Naive thymus-derived CD4-positive, alpha-beta T cell (primary cell): ENCODE results near the gene SEL1L. TPM values are rescaled to one million over a fixed set of nuclear protein-coding genes. Genes with fewer than 3 reads are reported as not detected.
A peak's percentile ranks its signal among the peaks of the same experiment; 100 is the strongest.
"Not testable (repeated sequence)": the region's sequence is repeated elsewhere in the genome, so short reads cannot be mapped to it uniquely, and the experiment has no call there.

Source experiments
- ATAC-seq: fragments of 150-1000 bp; cut with Tn5 transposase; 2 replicates; pipeline ENCODE4 v1.10.0; 2021; ENCODE audit warnings: mild to moderate bottlenecking, moderate library complexity
- CTCF ChIA-PET: fragments of 350-600 bp; sonication (Branson Sonifier 250); formaldehyde crosslinking; loops from one replicate; lab custom pipeline; 2021; ENCODE audit warnings: antibody characterized with exemption; lab: Charles Lee
- POLR2A ChIA-PET: fragments of 350-600 bp; sonication (Branson Sonifier 250); formaldehyde crosslinking; loops from one replicate; lab custom pipeline; 2021; ENCODE audit warnings: antibody characterized with exemption, inconsistent platforms; lab: Charles Lee
- DNase-seq, 9 donors: peaks; one replicate each; pipeline versions ENCODE4 v3.0.0 to v3.0.0-alpha.2; 2020 to 2022; ENCODE audit warnings: mixed read lengths in 1 of 9
- H3K27ac ChIP-seq: one replicate; pipeline ENCODE4 v1.7.0; 2013; ENCODE audit warnings: mild to moderate bottlenecking, low read depth, low read length, moderate library complexity
- H3K27me3 ChIP-seq, 2 donors: one replicate each; pipeline ENCODE4 v1.7.0; 2013; ENCODE audit warnings: low read length in 2 of 2, mild to moderate bottlenecking in 2 of 2, moderate library complexity in 2 of 2; ENCODE audit not compliant: control insufficient read depth in 2 of 2, insufficient read depth in 2 of 2
- H3K36me3 ChIP-seq, 3 experiments: 1 replicate in 2 of 3; 2 replicates in 1 of 3; pipeline ENCODE4 v1.7.0; 2013; ENCODE audit warnings: low read length in 3 of 3, mild to moderate bottlenecking in 3 of 3, moderate library complexity in 1 of 3; ENCODE audit not compliant: insufficient read depth in 3 of 3, control insufficient read depth in 2 of 3
- H3K4me1 ChIP-seq, 2 donors: one replicate each; pipeline ENCODE4 v1.7.0; 2013; ENCODE audit warnings: low read length in 2 of 2, mild to moderate bottlenecking in 2 of 2, moderate library complexity in 1 of 2; ENCODE audit not compliant: control insufficient read depth in 2 of 2, insufficient read depth in 2 of 2
- H3K4me3 ChIP-seq: 2 replicates; pipeline ENCODE4 v1.7.0; 2013; ENCODE audit warnings: mild to moderate bottlenecking, low read length
- H3K9me3 ChIP-seq, 3 experiments: 1 replicate in 2 of 3; 2 replicates in 1 of 3; pipeline ENCODE4 v1.7.0; 2013; ENCODE audit warnings: low read length in 3 of 3; ENCODE audit not compliant: control insufficient read depth in 2 of 3
- H3K27ac Mint-ChIP-seq, 9 donors: one replicate each; pipeline ENCODE4 v1.8.0; 2020 to 2022; ENCODE audit warnings: mixed read lengths in 9 of 9, mild to moderate bottlenecking in 8 of 9, moderate library complexity in 5 of 9, inconsistent platforms in 2 of 9
- H3K27me3 Mint-ChIP-seq, 5 donors: one replicate each; pipeline ENCODE4 v1.8.0; 2021 to 2022; ENCODE audit warnings: mixed read lengths in 5 of 5, mild to moderate bottlenecking in 1 of 5
- H3K36me3 Mint-ChIP-seq, 5 donors: one replicate each; pipeline ENCODE4 v1.8.0; 2020 to 2022; ENCODE audit warnings: mixed read lengths in 5 of 5, mild to moderate bottlenecking in 3 of 5, inconsistent platforms in 1 of 5
- H3K4me1 Mint-ChIP-seq, 7 donors: one replicate each; pipeline ENCODE4 v1.8.0; 2020 to 2022; ENCODE audit warnings: mixed read lengths in 7 of 7, mild to moderate bottlenecking in 3 of 7, inconsistent platforms in 1 of 7
- H3K4me3 Mint-ChIP-seq, 10 donors: one replicate each; pipeline ENCODE4 v1.8.0; 2020 to 2022; ENCODE audit warnings: mild to moderate bottlenecking in 10 of 10, mixed read lengths in 10 of 10, moderate library complexity in 6 of 10, inconsistent platforms in 2 of 10
- H3K9me3 Mint-ChIP-seq, 11 donors: one replicate each; pipeline ENCODE4 v1.8.0; 2020 to 2022; ENCODE audit warnings: mixed read lengths in 11 of 11, mild to moderate bottlenecking in 4 of 11, inconsistent platforms in 1 of 11, moderate library complexity in 1 of 11
- intact Hi-C, 2 donors: fragments of 100-400 bp; cut with micrococcal nuclease; formaldehyde crosslinking; loops; one replicate each; pipeline ENCODE4 v1.15.1; 2023
- polyA plus RNA-seq, 2 donors: library from polyadenylated mRNA; unstranded; fragments of 300-500 nt; fragmentation: Illumina TruSeq; gene quantifications; one replicate each; pipeline ENCODE4 v1.2.3, GENCODE V29; 2021
- total RNA-seq, 6 experiments: library from RNA in 5 of 6; stranded (reverse) in 5 of 6; gene quantifications; 1 replicate in 5 of 6; 2 replicates in 1 of 6; pipeline ENCODE4 v1.2.3 and lab custom pipeline; 2021 to 2026

The SEL1L gene
- total and polyA plus RNA-seq, 7 experiments from 2014 or later, result 15.4 to 72.2 (median 47.3) TPM

DNA sequence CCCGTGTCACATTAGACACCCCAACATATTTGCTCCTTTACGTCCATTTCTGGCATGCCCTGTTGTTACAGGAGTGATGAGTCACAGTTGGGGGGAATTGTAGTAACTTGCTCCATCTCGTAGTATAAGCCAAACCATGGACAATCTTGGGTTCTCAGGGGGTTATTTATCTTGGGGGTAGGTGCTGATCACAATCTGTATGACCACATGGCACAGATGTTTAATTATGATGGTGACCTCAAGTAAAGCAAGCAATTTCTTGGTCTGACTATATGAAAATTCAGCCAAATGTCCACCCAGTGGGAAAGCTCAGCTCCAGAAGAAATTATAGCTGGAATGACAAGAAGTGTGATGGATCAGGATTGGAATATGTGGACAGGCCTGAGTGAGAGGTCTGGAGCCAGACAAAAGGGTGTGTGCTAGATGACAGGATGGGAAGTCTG lies 101.4 kb downstream of the SEL1L start:
- intact Hi-C loops, result no loop called here
- Mint-ChIP-seq H3K9me3 (peaks cover 0 to 4% (median 0%) of the 10 kb centered on the region in 11 donors), H3K27ac (no peak overlapping the region), H3K4me1 (peaks cover 6 to 13% (median 12%) of the 10 kb centered on the region in 7 donors), H3K27me3 (peaks cover 57 to 71% (median 65%) of the 10 kb centered on the region in 5 donors), H3K4me3 (no peak overlapping the region), H3K36me3 (peaks cover 0 to 4% (median 0%) of the 10 kb centered on the region in 5 donors)
- no peaks in the 10 kb centered on the region for H3K36me3 ChIP-seq
- ATAC-seq (no peak), DNase-seq (no peak)
- H3K27ac ChIP-seq, result no peak overlapping the region
- CTCF ChIA-PET, result no interaction called here
- H3K27me3 ChIP-seq, result peaks cover 10 to 23% of the 10 kb centered on the region in 2 donors
- H3K4me3 ChIP-seq, result no peak overlapping the region
- POLR2A ChIA-PET, result no interaction called here
- no peaks in the 10 kb centered on the region for H3K9me3 ChIP-seq
- peaks cover 7% of the 10 kb centered on the region in 2 donors for H3K4me1 ChIP-seq

DNA sequence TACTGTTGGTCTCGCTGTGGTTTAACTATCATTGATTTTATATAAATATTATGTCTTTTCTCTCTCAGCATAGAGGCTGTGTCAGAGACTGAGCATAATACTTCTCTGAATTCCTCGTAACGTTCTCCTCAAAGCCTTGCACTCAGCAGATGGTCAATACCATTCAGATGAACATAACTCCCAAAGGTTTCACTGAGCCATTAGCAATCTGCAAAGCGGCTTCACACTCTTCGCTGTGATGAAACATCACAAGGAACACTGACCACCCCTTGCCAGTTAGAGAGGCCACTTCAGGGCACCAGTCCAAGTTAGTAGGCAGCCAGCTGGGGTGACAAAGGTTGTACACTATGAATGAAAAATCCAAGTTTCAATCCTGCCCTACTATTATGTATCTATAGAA lies 103.4 kb downstream of the SEL1L start:
- peaks cover 2 to 3% of the 10 kb centered on the region in 2 donors for H3K4me1 ChIP-seq
- no peak for DNase-seq
- ChIA-PET POLR2A (no interaction called here), CTCF (no interaction called here)
- H3K9me3 ChIP-seq, result no peaks in the 10 kb centered on the region
- no peaks in the 10 kb centered on the region for H3K36me3 ChIP-seq
- Mint-ChIP-seq H3K4me3 (no peak overlapping the region), H3K36me3 (peaks cover 0 to 2% (median 0%) of the 10 kb centered on the region in 5 donors), H3K9me3 (peaks cover 0 to under 1% (median 0%) of the 10 kb centered on the region in 11 donors), H3K4me1 (peaks cover under 1 to 3% (median 2%) of the 10 kb centered on the region in 7 donors), H3K27ac (no peak overlapping the region), H3K27me3 (peaks cover 53 to 69% (median 64%) of the 10 kb centered on the region in 5 donors)
- intact Hi-C loops, result no loop called here
- peaks cover 6 to 11% of the 10 kb centered on the region in 2 donors for H3K27me3 ChIP-seq
- H3K4me3 ChIP-seq, result no peak overlapping the region
- no peak for ATAC-seq
- H3K27ac ChIP-seq, result no peak overlapping the region

DNA sequence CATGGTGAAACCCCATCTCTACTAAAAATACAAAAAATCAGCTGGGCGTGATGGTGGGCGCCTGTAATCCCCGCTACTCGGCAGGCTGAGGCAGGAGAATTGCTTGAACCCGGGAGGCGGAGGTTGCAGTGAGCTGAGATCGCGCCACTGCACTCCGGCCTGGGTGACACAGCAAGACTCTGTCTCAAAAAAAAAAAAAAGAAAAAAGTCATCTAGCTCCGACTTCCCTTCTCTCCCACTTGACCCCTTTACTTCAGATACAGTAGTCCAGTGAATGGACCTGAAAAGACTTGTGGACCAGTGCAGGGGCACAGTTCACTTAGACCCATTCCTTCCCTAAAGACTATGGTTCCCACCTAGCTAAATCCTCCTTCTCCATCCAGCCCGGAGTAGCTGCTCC lies 103.9 kb downstream of the SEL1L start:
- H3K4me1 ChIP-seq, CTCF ChIA-PET, H3K27me3 ChIP-seq, H3K4me1 Mint-ChIP-seq, POLR2A ChIA-PET, H3K9me3 Mint-ChIP-seq, H3K4me3 Mint-ChIP-seq, H3K9me3 ChIP-seq, H3K27ac Mint-ChIP-seq, DNase-seq, ATAC-seq, H3K27ac ChIP-seq, intact Hi-C loops, H3K36me3 Mint-ChIP-seq, H3K4me3 ChIP-seq, H3K36me3 ChIP-seq: not testable (repeated sequence)
- H3K27me3 Mint-ChIP-seq, result peaks cover 50 to 64% (median 61%) of the 10 kb centered on the region in 5 donors

DNA sequence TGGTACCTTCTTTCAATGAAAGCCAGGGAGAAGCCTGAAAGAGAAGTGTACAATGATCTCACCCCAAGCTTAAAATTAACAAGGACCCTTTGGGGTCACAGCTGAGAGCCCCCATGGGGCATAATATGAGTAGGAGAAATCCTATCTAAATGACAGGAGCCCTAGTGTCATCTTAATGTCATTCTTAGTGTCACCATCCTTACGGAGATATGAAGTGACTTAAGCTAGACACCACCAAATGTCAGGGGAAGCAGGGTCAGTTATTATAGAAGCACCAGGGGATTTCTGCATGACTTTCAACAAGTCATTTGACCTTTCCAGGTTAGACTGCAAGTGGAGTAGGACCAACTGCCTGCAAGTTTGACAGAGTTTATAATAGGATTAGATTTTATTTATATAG lies 104.6 kb downstream of the SEL1L start:
- H3K4me3 Mint-ChIP-seq, result no peak overlapping the region
- DNase-seq, result no peak
- no peak overlapping the region for H3K27ac Mint-ChIP-seq
- no peaks in the 10 kb centered on the region for H3K9me3 Mint-ChIP-seq
- H3K36me3 Mint-ChIP-seq, result no peaks in the 10 kb centered on the region
- H3K4me1 Mint-ChIP-seq, result no peaks in the 10 kb centered on the region
- intact Hi-C loops, result no loop called here
- Histone ChIP-seq H3K4me3 (no peak overlapping the region), H3K4me1 (no peaks in the 10 kb centered on the region), H3K36me3 (no peaks in the 10 kb centered on the region), H3K27ac (no peak overlapping the region), H3K27me3 (peaks cover under 1 to 6% of the 10 kb centered on the region in 2 donors), H3K9me3 (no peaks in the 10 kb centered on the region)
- H3K27me3 Mint-ChIP-seq, result peaks cover 43 to 56% (median 55%) of the 10 kb centered on the region in 5 donors
- ChIA-PET CTCF (no interaction called here), POLR2A (no interaction called here)
- no peak for ATAC-seq

DNA sequence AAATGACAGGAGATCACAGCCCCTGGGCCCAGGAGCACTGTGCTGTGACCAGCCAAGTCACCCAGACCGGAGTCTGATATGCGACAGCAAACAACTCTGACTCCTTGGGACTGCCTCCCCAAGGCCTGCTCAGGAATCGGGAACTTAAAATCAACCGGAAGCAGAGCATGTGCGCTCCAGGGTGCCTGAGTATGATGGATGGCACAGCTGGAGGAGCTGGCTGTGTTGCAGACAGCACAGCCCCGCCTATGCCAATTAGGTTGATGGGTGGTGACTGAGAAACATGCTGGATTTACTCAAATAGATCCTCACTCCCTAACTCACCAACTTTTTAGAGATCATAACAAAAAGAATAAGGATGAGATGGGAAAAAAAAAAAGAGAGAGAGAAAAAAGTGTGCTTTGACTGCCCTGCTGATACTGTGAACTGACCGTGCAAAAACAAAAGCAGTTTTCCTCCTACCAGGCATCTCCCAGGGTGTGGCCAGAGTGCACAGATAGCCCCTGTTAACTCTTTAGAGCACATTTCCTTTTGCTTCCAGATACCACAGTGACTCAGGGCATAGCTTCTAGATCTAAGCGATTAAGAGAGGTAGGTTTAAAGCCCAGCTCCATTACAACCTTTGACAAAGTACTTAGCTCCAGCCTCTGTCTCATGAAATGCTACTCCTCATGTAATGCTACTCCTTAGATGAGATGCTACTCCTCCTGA lies 106.2 kb downstream of the SEL1L start:
- H3K9me3 ChIP-seq, result no peaks in the 10 kb centered on the region
- CTCF ChIA-PET, result no interaction called here
- H3K4me3 ChIP-seq, result no peak overlapping the region
- Mint-ChIP-seq H3K27ac (no peak overlapping the region), H3K4me3 (no peak overlapping the region), H3K27me3 (peaks cover 29 to 44% (median 40%) of the 10 kb centered on the region in 5 donors), H3K4me1 (peaks cover 0 to 1% (median 0%) of the 10 kb centered on the region in 7 donors), H3K36me3 (no peaks in the 10 kb centered on the region), H3K9me3 (no peaks in the 10 kb centered on the region)
- DNase-seq (no peak), ATAC-seq (peak; percentile 45)
- peaks cover 0 to 4% of the 10 kb centered on the region in 2 donors for H3K27me3 ChIP-seq
- no peaks in the 10 kb centered on the region for H3K36me3 ChIP-seq
- no peak overlapping the region for H3K27ac ChIP-seq
- H3K4me1 ChIP-seq, result no peaks in the 10 kb centered on the region
- POLR2A ChIA-PET, result no interaction called here
- intact Hi-C loops, result no loop called here

DNA sequence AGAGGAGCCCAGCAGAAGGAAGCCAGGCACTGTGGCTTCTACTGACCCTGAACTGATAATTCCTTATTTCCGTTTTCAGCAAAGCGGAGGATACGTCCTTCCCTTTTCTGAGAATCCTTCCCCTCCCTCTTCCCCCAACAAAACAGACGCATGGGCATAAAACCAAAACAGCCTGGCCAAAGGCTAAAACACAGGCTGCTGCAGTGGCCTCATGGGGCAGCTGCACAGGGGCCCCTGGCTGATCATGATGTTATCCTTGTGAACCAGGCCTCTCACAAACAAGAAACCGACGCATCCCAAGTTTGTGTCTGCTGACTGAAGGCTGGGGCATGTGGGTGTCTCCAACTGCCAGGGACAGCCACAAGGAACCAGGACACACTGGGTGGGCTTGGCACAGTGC lies 110.1 kb downstream of the SEL1L start:
- H3K4me1 Mint-ChIP-seq, result peaks cover 0 to 1% (median 0%) of the 10 kb centered on the region in 7 donors
- H3K4me3 ChIP-seq, result no peak overlapping the region
- H3K9me3 ChIP-seq, result no peaks in the 10 kb centered on the region
- peaks cover 18 to 25% (median 21%) of the 10 kb centered on the region in 5 donors for H3K27me3 Mint-ChIP-seq
- no peaks in the 10 kb centered on the region for H3K4me1 ChIP-seq
- no peak overlapping the region for H3K27ac Mint-ChIP-seq
- no peak overlapping the region for H3K4me3 Mint-ChIP-seq
- no peaks in the 10 kb centered on the region for H3K36me3 ChIP-seq
- intact Hi-C loops, result no loop called here
- no peak overlapping the region for H3K27ac ChIP-seq
- H3K36me3 Mint-ChIP-seq, result peaks cover 0 to 6% (median 0%) of the 10 kb centered on the region in 5 donors
- no peaks in the 10 kb centered on the region for H3K27me3 ChIP-seq
- no peak for ATAC-seq
- CTCF ChIA-PET, result no interaction called here
- H3K9me3 Mint-ChIP-seq, result peaks cover 0 to 3% (median 0%) of the 10 kb centered on the region in 11 donors
- DNase-seq, result no peak
- POLR2A ChIA-PET, result no interaction called here
